GM21360 (cell line): ENCODE measurements around the gene EYS.
"Not testable (repeated sequence)": the region's sequence is repeated elsewhere in the genome, so short reads cannot be mapped to it uniquely, and the experiment has no call there.

Experiments used
- ATAC-seq: cut with Tn5 transposase; IDR thresholded peaks from one replicate; pipeline ENCODE4 v1.9.1; 2021; ENCODE audit warnings: mild to moderate bottlenecking, moderate library complexity; ENCODE audit not compliant: unreplicated experiment

The EYS gene

GRCh38 chr6:64012351-64013001 is 1694.5 kb downstream of the EYS start:
- no peak for ATAC-seq

DNA sequence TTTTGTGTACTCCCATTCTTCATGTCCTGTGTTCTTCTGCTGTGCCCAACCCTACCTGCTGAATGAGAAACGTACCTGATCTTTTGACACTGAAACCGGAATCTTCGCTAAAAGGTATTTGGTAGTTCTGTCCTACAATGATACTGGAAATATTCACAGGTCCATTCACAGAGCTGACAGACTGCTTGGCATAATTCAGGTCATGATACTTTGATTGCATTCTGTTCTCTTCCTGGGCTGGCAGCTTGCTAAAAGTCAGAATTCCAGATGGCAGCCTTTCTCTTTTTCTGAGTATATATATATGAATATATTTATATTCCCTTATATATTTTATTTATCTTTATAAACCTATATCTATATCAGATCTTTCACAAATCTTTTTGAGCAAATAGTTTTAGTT is 1696.4 kb downstream of the EYS start:
- ATAC-seq, result no peak

- no peak for ATAC-seq
These were observed 1697.0 kb downstream of the EYS start for GRCh38 chr6:64010010-64010409.

DNA sequence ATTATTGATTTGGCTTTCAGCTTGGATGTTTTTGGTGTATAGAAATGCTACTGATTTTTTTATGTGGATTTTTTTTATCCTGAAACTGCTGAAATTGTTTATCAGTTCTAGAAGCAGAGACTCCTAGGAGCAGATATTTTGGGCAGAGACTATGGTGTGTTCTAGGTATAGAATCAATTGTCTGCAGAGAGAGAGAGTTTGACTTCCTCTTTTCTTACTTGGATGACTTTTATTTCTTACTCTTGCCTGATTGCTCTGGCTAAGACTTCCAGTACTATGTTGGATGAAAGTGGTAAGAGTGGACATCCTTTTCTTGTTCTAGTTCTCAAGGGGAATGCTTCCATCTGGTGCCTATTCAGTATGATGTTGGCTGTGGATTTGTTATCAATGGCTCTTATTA is 1700.8 kb downstream of the EYS start:
- ATAC-seq, result no peak

- ATAC-seq, result no peak
These were observed 1706.1 kb downstream of the EYS start for GRCh38 chr6:64000818-64001491.

- no peak for ATAC-seq
These were observed 1707.4 kb downstream of the EYS start for GRCh38 chr6:63999613-64000012.

GRCh38 chr6:63998991-63999390 is 1708.0 kb downstream of the EYS start:
- no peak for ATAC-seq

DNA sequence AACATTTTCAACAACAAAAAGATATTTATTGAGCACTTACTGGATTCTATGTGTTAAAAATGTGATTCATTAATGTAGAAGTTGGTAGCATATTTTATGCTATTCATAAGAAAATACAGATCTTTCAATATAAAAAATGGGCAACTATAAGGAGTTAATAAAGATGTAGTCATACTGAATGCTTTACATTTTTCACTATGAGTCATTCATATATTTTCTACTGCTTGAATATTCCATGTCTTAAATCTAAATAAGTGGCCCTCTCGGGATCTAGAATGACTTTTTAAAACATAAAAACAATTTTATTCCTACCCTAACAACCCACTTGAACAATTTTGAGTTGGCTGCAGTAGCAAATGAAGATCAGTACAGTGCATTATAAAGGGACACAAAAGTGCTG is 1709.3 kb downstream of the EYS start:
- no peak for ATAC-seq

GRCh38 chr6:63997221-63997620 is 1709.8 kb downstream of the EYS start:
- ATAC-seq, result no peak

DNA sequence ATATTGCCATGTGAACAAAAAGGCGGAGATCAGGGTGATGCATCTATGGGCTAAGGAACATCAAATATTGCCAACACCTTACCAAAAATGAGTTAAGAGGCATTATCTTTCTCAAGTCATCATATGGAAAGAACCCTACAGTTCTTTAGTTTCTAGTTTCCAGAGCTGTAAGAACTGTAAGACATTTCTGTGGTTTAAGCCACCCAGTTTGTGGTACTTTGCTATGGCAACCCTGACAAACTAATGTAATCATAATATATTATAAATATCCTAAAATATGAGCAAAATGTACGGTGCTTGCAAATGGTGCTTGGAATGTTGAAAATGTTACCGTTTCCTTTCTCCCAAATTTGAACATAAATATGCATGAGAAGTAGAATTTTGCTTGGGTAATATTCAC is 1721.8 kb downstream of the EYS start:
- no peak for ATAC-seq

GRCh38 chr6:63975699-63976098 is 1731.3 kb downstream of the EYS start:
- ATAC-seq, result no peak

GRCh38 chr6:63968650-63969049 is 1738.4 kb downstream of the EYS start:
- ATAC-seq, result no peak

DNA sequence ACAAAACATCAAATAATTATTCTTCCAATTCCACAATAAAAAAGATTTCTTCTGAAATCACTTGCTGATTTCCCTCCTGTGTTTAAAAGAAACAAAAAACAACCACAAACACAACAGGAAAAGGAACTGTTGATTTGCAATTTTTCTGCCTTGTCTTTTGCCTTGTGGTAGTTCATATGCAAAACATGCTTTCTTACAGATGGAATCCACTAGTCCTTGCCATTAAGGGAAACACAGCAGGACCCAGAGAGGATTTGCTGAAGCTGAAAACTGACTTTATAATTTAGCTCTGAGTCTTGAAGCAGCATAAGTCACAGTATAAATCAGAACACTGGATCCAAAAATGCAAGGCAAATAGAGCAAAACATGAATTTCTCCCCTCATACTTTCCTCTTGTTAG is 1742.7 kb downstream of the EYS start:
- no peak for ATAC-seq

- no peak for ATAC-seq
These were observed 1743.2 kb downstream of the EYS start for GRCh38 chr6:63963769-63964315.

DNA sequence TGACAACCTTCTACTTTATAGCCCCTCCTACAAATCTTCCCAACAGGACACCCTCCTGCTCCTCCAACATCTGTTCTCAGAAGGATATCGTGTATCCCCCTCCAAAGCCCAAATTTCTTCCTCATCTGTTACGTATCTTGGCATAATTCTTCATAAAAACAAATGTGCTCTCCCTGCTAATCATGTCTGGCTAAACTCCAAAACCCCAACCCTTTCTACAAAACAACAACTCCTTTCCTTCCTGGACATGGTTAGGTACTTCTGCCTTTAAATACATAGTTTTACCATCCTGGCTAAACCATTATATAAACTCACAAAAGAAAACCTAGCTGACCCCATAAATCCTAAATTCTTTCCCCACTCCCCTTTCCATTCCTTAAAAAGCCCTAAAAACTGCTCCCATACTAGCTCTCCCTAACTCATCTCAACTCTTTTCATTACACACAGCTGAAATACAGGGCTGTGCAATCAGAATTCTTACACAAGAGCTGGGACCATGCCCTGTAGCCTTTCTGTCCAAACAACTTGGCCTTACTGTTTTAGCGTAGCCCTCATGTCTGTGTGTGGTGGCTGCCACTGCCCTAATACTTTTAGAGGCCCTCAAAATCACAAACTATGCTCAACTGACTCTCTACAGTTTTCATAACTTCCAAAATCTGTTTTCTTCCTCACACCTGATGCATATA is 1753.5 kb downstream of the EYS start:
- ATAC-seq, result not testable (repeated sequence)

- no peak for ATAC-seq
These were observed 1759.1 kb downstream of the EYS start for GRCh38 chr6:63947792-63948529.

DNA sequence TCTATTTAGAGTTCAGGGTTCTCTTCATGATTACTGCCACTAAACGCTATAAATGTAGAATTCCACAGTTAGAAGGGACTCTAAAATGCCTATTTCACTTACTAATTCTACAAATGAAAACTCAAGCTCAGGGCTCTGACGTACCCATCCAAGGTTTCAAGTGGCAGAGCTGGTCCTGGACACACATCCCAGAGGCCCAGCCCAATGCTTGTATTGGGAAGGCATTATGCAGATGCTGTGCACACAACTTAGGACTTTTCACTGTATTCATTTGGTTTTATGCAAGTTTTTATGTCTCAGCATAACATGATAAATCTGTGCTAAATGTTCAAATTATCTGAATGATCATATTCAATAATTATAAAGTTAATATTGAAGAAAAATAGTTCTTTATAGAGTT is 1761.0 kb downstream of the EYS start:
- ATAC-seq, result no peak

- ATAC-seq, result no peak
These were observed 1763.2 kb downstream of the EYS start for GRCh38 chr6:63943826-63944225.

DNA sequence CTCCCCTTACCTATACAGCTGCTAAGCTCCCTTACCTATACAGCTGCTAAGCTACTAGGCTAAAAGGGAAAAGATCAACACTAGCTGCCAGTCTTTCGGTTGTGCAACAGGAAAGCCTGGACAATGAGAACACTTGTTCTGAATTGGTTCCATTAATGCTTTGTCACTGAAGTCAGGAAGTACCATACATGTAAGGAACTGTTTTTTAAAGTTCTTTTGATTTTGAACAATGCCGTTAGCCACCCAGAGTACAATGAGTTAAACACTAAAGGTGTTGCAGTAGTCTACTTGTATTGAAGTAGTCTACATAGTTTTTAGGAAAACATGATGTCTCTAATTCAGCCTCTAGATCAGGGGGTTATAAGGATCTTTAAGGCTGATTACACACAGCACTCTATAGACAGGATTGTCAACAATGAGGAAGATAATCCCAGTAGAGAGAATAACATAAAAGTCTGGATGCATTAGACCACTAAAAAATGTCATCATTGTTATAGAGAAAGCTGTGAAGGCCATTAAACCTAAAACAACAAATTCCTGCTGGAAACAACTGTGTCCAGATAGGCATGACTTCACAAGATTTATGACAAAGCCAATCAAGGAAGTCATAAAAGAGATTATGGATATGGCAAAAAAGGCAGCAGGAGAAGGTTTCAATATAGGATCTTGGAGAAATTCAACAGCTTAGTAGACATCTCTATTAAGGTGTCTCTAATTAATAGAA is 1765.1 kb downstream of the EYS start:
- no peak for ATAC-seq

GRCh38 chr6:63940056-63940455 is 1767.0 kb downstream of the EYS start:
- no peak for ATAC-seq

GRCh38 chr6:63936399-63936798 is 1770.6 kb downstream of the EYS start:
- no peak for ATAC-seq
